Left ventricle myocardium inferior (tissue), 1 donor: ENCODE data around the gene NKAPD1. TPM values are rescaled to one million over a fixed set of nuclear protein-coding genes. Genes with fewer than 3 reads are reported as not detected.
"Not testable (repeated sequence)": the region's sequence is repeated elsewhere in the genome, so short reads cannot be mapped to it uniquely, and the experiment has no call there.

Source experiments
- DNase-seq: peaks from one replicate; pipeline ENCODE4 v3.0.0-alpha.2; 2020
- H3K27ac ChIP-seq: fragments of 200-600 bp; replicated peaks from 2 replicates; pipeline ENCODE4 v1.8.0; 2021
- H3K27me3 ChIP-seq: fragments of 200-600 bp; 2 replicates; pipeline ENCODE4 v1.8.0; 2021; ENCODE audit warnings: low read depth
- H3K36me3 ChIP-seq: fragments of 200-600 bp; 2 replicates; pipeline ENCODE4 v1.8.0; 2021
- H3K4me1 ChIP-seq: fragments of 200-600 bp; 2 replicates; pipeline ENCODE4 v1.8.0; 2021
- H3K4me3 ChIP-seq: fragments of 200-600 bp; 2 replicates; pipeline ENCODE4 v1.8.0; 2021; ENCODE audit warnings: mild to moderate bottlenecking, moderate library complexity
- H3K9me3 ChIP-seq: fragments of 200-600 bp; replicated peaks from 2 replicates; pipeline ENCODE4 v1.8.0; 2021
- intact Hi-C: fragments of 100-400 bp; cut with micrococcal nuclease; formaldehyde crosslinking; loops from one replicate; pipeline ENCODE4 v1.11.0; 2022
- long read RNA-seq: library from polyadenylated mRNA; unstranded; transcript quantifications from one replicate; pipeline ENCODE4 v2.0.0, GENCODE V29; 2021
- total RNA-seq: library from RNA; stranded (reverse); fragmentation: NEBNext Ultra II Directional; extraction: Animal tissue kit (Norgen Biotek cat#: 25700); gene quantifications from one replicate; pipeline ENCODE4 v1.2.1, GENCODE V29; 2021
- TF ChIP-seq, protein P1 (sequence below): fragments of 200-600 bp; IDR thresholded peaks from 2 replicates; pipeline ENCODE4 v1.8.0; 2021; ENCODE audit warnings: antibody characterized with exemption, mild to moderate bottlenecking, borderline replicate concordance
- donor health status: DM: no; HTN: yes; CAD: no; lungs with severe emphysema.

Gene NKAPD1, protein sequence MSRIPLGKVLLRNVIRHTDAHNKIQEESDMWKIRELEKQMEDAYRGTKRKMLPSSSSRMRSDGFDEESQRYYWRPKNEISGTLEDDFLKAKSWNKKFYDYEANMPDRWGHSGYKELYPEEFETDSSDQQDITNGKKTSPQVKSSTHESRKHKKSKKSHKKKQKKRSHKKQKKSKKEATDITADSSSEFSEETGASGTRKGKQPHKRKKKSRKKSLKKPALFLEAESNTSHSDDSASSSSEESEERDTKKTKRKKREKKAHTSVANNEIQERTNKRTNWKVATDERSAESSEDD
- total RNA-seq, result 7.6 TPM
- long read RNA-seq, partial matches to known transcripts, result 0 of 5 reads
- long read RNA-seq, other reads (novel, unspliced or antisense), result 2 of 5 reads

DNA sequence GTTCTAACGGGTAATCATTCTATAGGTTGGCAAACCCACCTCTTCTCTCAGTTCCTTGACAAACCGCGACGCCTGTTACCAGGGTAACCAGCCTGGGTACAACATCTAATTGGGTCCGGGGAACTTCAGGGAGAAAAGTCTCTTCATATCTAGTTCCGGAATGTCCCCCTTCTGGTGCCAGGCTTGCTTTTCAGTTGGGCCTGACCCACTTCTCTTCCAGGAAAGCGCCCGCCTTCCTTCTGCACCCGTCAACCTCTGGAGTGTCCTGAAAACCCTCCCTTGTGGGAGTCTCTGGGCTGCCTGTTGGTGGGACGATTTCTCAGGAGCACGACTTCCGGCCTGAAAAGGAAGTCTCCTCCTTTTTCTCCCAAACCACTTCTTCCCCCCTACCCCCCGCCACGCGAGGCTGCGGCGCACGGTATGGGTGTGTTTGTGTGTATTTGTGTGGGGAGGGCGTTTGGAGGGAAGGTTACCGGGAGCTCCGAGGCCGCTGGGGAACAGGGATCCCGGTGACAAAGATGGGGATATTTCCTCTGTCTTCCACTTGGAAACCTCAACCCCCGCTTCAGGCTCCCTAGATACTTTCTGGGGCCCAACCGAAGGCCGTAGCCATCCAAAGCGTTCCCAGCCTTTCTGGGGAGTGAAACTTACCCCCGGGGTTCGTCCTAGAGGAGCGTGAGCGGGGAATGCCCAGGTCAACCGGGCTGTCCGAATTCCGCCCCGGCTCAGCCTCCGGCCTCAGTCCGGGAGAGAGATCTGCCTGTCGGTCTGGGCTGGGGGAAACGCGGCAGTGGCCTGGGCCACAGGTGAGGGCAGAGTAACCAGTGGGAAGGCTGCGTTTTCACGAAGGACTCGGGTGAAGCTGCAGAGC lies at the start of gene NKAPD1, which contains the start of gene PIH1D2:
Gene NKAPD1, plus strand, starts transcription at position 359 of the 871 bp plus-strand sequence. CDS start 1,276 bp downstream, outside the sequence.
Gene PIH1D2, minus strand, starts transcription at position 77 of the 871 bp plus-strand sequence. CDS start 843 bp downstream, outside the sequence.
- peak within 1 kb of the TSS; percentile 93 for H3K27ac ChIP-seq
- TF ChIP-seq, protein P1, sequence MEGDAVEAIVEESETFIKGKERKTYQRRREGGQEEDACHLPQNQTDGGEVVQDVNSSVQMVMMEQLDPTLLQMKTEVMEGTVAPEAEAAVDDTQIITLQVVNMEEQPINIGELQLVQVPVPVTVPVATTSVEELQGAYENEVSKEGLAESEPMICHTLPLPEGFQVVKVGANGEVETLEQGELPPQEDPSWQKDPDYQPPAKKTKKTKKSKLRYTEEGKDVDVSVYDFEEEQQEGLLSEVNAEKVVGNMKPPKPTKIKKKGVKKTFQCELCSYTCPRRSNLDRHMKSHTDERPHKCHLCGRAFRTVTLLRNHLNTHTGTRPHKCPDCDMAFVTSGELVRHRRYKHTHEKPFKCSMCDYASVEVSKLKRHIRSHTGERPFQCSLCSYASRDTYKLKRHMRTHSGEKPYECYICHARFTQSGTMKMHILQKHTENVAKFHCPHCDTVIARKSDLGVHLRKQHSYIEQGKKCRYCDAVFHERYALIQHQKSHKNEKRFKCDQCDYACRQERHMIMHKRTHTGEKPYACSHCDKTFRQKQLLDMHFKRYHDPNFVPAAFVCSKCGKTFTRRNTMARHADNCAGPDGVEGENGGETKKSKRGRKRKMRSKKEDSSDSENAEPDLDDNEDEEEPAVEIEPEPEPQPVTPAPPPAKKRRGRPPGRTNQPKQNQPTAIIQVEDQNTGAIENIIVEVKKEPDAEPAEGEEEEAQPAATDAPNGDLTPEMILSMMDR, result peak; percentile 24
- H3K36me3 ChIP-seq, result peaks cover 38% of the 10 kb centered on the region
- H3K9me3 ChIP-seq, result no peaks in the 10 kb centered on the region
- DNase-seq, result peak; percentile 67
- no peaks in the 10 kb centered on the region for H3K27me3 ChIP-seq
- intact Hi-C loops, result no loop called here
- peak within 1 kb of the TSS; percentile 90 for H3K4me3 ChIP-seq
- peaks cover 40% of the 10 kb centered on the region for H3K4me1 ChIP-seq

DNA sequence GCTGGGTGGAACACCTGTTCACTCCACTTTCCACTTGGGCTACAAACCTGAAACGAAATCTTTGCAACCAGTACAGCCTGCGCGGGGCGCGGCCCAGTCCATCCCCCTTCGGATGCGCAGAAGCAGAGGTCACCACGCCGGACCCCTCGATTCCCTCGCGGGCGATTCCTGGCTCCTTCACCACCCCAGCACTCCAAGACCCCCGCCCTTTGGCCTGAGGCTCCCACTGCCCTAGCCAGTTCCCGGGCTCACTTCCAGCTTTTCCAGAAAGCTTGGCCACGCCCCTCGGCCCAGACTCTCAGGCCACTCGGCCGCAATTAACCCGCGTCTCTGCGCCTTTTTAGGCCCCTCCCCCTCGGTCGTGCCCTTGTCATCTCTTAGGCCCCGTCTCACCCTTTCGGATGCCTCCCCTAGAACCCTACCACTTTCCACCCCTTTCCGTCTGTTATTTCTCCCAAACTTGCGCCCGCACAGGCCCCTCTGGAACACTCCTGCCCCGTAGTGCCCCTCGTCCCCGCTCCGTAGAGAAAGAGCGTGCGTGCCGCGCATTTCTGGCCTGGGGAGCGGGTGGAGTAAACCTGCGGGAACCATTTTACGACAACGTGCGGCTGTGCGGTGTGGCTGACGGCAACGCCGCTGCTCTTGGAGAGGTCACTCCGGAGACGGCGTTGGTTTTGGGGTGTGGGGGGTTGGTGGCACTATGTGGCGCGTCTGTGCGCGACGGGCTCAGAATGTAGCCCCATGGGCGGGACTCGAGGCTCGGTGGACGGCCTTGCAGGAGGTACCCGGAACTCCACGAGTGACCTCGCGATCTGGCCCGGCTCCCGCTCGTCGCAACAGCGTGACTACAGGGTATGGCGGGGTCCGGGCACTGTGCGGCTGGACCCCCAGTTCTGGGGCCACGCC lies 49.1 kb upstream of the NKAPD1 start, which contains the start of gene DLAT:
Gene DLAT, plus strand, starts transcription at position 636 of the 906 bp plus-strand sequence. Its CDS starts 65 bp downstream, at position 701.
- TF ChIP-seq, protein P1, result no peak
- peak; percentile 91 for DNase-seq
- no peaks in the 10 kb centered on the region for H3K27me3 ChIP-seq
- H3K4me1 ChIP-seq, result peaks cover 71% of the 10 kb centered on the region
- peaks cover 23% of the 10 kb centered on the region for H3K36me3 ChIP-seq
- intact Hi-C loops, result no loop called here
- peak within 1 kb of the TSS; percentile 95 for H3K27ac ChIP-seq
- H3K4me3 ChIP-seq, result peak within 1 kb of the TSS; percentile 79
- no peaks in the 10 kb centered on the region for H3K9me3 ChIP-seq

DNA sequence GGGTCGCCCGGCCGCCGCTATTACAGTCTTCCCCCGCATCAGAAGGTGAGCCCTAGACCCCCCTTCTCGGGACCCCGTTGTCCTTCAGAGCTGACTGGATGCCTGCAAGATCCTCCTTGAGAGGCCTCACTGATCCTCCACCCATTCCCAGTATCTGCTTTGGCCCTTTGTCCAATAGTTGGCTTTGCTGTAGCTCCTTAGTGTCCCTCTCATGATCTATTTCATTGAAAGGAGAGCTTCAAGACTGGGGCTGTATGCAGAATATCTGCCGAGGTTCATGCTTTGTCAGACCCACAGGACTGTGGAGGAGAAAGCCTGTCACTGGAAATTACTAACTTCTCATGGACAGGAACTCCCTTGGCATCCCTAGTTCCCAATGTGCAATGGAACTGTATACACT lies 48.4 kb upstream of the NKAPD1 start:
- H3K36me3 ChIP-seq, result peaks cover 30% of the 10 kb centered on the region
- no peaks in the 10 kb centered on the region for H3K9me3 ChIP-seq
- H3K27me3 ChIP-seq, result no peaks in the 10 kb centered on the region
- H3K27ac ChIP-seq, result peak overlapping the region; percentile 95
- no peak for DNase-seq
- H3K4me1 ChIP-seq, result peaks cover 71% of the 10 kb centered on the region
- TF ChIP-seq, protein P1, result no peak
- intact Hi-C loops, result no loop called here
- H3K4me3 ChIP-seq, result peak overlapping the region; percentile 79

DNA sequence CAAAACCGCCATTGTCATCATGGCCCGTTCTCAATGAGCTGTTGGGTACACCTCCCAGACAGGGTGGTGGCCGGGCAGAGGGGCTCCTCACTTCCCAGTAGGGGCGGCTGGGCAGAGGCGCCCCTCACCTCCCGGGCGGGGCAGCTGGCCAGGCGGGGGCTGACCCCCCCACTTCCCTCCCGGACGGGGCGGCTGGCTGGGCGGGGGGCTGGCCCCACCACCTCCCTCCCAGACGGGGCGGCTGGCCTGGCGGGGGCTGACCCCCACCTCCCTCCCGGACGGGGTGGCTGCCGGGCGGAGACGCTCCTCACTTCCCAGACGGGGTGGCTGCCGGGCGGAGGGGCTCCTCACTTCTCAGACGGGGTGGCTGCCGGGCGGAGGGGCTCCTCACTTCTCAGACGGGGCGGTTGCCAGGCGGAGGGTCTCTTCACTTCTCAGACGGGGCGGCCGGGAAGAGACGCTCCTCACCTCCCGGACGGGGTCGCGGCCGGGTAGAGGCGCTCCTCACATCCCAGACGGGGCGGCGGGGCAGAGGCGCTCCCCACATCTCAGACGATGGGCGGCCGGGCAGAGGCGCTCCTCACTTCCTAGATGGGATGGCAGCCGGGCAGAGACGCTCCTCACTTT lies 47.2 kb upstream of the NKAPD1 start:
- DNase-seq, intact Hi-C loops, H3K9me3 ChIP-seq, H3K27ac ChIP-seq, H3K27me3 ChIP-seq: not testable (repeated sequence)
- H3K4me3 ChIP-seq, result peak overlapping the region; percentile 79
- peaks cover 41% of the 10 kb centered on the region for H3K36me3 ChIP-seq
- H3K4me1 ChIP-seq, result peaks cover 60% of the 10 kb centered on the region

DNA sequence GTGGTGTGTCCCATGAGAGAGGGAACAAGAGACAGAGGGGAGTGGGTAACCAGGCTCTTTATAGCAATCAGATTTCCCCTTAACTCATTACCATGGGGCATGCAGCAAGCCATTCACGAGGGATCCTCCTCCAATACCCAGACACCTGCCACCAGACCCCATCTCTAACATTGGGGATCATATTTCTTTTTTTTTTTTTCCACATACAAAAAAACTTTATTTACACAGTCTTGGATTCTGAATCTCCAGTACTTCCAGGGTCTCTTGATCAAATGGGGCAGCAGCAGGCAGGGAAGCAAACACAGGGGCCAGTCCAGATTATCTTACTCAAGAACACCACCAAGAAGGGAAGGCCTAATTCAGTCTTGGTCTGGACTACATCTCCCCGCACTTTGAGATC lies 44.6 kb upstream of the NKAPD1 start:
- H3K9me3 ChIP-seq, result no peaks in the 10 kb centered on the region
- H3K36me3 ChIP-seq, result peaks cover 67% of the 10 kb centered on the region
- no peak for DNase-seq
- intact Hi-C loops, result no loop called here
- no peaks in the 10 kb centered on the region for H3K27me3 ChIP-seq
- H3K4me1 ChIP-seq, result peaks cover 45% of the 10 kb centered on the region
- no peak overlapping the region for H3K27ac ChIP-seq
- no peak overlapping the region for H3K4me3 ChIP-seq
- TF ChIP-seq, protein P1, result no peak
